HFFc6 (cell line): ENCODE results near the gene P3H3. TPM values are rescaled to one million over a fixed set of nuclear protein-coding genes. Genes with fewer than 3 reads are reported as not detected.
"Not testable (repeated sequence)": the region's sequence is repeated elsewhere in the genome, so short reads cannot be mapped to it uniquely, and the experiment has no call there.

Experiments used
- DNase-seq: peaks from one replicate; pipeline ENCODE4 v3.0.0-alpha.2; 2018
- H3K27ac Mint-ChIP-seq: 2 replicates; pipeline ENCODE4 v1.8.0; 2020; ENCODE audit warnings: mild to moderate bottlenecking, mixed read lengths
- H3K27me3 Mint-ChIP-seq: 2 replicates; pipeline ENCODE4 v1.8.0; 2021; ENCODE audit warnings: mild to moderate bottlenecking, moderate library complexity, mixed read lengths; ENCODE audit not compliant: insufficient read depth
- H3K36me3 Mint-ChIP-seq: 2 replicates; pipeline ENCODE4 v1.8.0; 2021; ENCODE audit warnings: low read depth, mixed read lengths
- H3K4me1 Mint-ChIP-seq: 2 replicates; pipeline ENCODE4 v1.8.0; 2020; ENCODE audit warnings: low read depth, mixed read lengths
- H3K4me3 Mint-ChIP-seq: 2 replicates; pipeline ENCODE4 v1.8.0; 2020; ENCODE audit warnings: mild to moderate bottlenecking, moderate library complexity, mixed read lengths
- H3K9me3 Mint-ChIP-seq: 2 replicates; pipeline ENCODE4 v1.8.0; 2020; ENCODE audit warnings: mild to moderate bottlenecking, mixed read lengths
- CTCF ChIP-seq: fragments of 200-600 bp; sonication (generic); IDR thresholded peaks from 2 replicates; pipeline ENCODE4 v1.5.0; 2021; ENCODE audit warnings: antibody characterized with exemption, mild to moderate bottlenecking
- total RNA-seq, 6 experiments: library from RNA; stranded (reverse); fragmentation: NEBNext Ultra II Directional; extraction: Animal tissue kit (Norgen Biotek cat#: 25700); gene quantifications; 2 replicates in 1 of 6; 3 replicates in 5 of 6; pipeline ENCODE4 v1.2.3, GENCODE V29; 2021

The P3H3 gene
- total RNA-seq, 6 experiments from 2014 or later: 94.0 to 109 (median 103) TPM

DNA sequence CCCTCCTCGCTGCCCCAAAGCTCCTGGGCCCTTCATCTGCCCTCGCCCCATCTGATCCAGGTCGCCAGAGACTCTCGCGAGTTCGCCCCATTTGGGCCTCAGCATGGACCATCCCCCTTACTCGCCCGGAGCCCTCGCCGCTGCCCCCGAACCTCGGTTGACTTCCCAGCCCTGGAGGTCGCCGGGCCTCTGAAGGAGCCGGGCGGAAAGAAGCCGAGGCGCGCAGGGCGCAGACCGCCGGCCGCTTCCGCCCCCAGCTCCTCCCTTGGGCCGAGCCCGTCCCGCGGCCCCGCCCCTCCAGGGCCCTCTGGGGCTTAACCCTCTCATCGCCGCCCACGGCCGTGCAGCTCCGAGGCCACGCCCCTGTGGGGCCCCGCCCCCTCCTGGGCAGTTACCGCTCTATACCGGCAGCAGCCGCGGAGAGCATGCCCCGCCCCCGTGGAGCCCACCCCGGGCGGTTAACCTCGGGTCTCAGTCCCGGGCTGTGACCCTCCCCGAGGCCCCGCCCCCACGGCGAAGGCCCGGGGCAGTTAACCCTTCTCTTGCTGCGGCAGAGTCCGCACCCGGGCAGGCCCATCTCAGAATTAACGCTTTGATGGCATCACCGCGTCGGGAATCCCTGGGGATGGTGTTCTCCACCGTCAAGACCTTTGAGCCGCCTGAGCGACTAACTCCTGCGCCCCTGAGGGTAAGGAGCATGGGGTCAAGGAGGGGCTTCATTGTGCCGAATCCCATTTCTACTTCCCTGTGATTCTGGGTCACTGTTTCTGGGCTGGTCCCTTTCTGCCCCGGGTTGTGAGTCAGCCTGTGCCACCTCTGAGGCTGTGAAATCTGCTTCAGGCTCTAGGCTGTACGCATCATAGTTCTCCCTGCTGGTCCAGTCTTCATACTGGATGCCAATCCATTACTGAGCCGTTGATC is 45.1 kb downstream of the P3H3 start, which contains the start of gene SPSB2:
SPSB2 (minus strand) TSS at position 210 of the 921 bp plus-strand sequence. CDS start 402 bp downstream, outside the sequence.
- Mint-ChIP-seq H3K27me3 (peaks cover 6% of the 10 kb centered on the region; the same call in 1 of the 2 replicates), H3K27ac (peak within 1 kb of the TSS; percentile 91), H3K9me3 (no peaks in the 10 kb centered on the region), H3K4me1 (peaks cover 52% of the 10 kb centered on the region), H3K4me3 (peak within 1 kb of the TSS; percentile 93), H3K36me3 (peaks cover 31% of the 10 kb centered on the region)
- peak; percentile 89 for DNase-seq
- no peak for TF ChIP-seq CTCF

DNA sequence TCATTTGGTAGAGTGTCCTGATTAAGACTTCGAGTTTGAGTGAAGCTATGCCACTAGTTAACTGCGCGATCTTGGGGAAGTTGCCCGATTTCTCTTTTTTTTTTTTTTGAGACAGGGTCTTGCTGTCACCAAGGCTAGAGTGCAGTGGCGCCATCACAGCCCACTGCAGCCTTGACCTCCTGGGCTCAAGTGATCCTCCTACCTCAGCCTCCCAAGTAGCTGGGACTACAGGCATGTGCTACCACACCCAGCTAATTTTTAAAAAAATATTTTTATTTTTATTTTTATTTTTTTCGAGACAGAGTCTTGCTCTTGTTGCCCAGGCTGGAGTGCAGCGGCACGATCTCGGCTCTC is 45.8 kb downstream of the P3H3 start:
- Mint-ChIP-seq H3K36me3 (peaks cover 25% of the 10 kb centered on the region), H3K4me3 (peak overlapping the region; percentile 93), H3K27ac (peak overlapping the region; percentile 91), H3K4me1 (peaks cover 46% of the 10 kb centered on the region)
- not testable (repeated sequence) for H3K9me3 Mint-ChIP-seq, DNase-seq, H3K27me3 Mint-ChIP-seq

GRCh38 chr12:6879824-6880223 is 51.6 kb downstream of the P3H3 start:
- not testable (repeated sequence) for H3K4me3 Mint-ChIP-seq, DNase-seq, H3K36me3 Mint-ChIP-seq, H3K9me3 Mint-ChIP-seq, H3K27ac Mint-ChIP-seq, H3K27me3 Mint-ChIP-seq, H3K4me1 Mint-ChIP-seq

DNA sequence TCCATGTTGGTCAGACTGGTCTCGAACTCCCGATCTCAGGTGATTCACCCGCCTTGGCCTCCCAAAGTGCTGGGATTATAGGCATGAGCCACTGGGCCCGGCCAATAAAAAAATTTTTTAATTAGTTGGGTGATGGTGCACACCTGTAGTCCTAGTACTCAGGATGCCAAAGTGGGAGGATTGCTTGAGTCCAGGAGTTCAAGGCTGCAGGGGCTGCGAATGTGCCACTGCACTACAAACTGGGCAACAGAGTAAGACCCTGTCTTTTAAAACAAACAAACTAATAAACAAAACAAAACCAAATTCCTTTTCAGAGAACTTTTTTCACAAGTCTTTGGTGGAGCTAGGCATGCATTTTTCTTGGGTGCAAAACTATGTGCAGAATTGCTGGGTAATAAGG is 55.0 kb downstream of the P3H3 start:
- no peak for TF ChIP-seq CTCF
- H3K36me3 Mint-ChIP-seq: no peaks in the 10 kb centered on the region
- H3K27ac Mint-ChIP-seq: no peak overlapping the region
- H3K27me3 Mint-ChIP-seq: 0 out of 2 replicates have a peak, but pooled peaks cover 2% of the 10 kb centered on the region
- no peaks in the 10 kb centered on the region for H3K4me1 Mint-ChIP-seq
- no peak overlapping the region for H3K4me3 Mint-ChIP-seq
- DNase-seq: no peak
- no peaks in the 10 kb centered on the region for H3K9me3 Mint-ChIP-seq

- Mint-ChIP-seq H3K4me3 (no peak overlapping the region), H3K4me1 (no peaks in the 10 kb centered on the region), H3K36me3 (no peaks in the 10 kb centered on the region), H3K9me3 (no peaks in the 10 kb centered on the region), H3K27ac (no peak overlapping the region), H3K27me3 (0 out of 2 replicates have a peak, but pooled peaks cover 2% of the 10 kb centered on the region)
- no peak for DNase-seq
- no peak for TF ChIP-seq CTCF
These were observed 55.5 kb downstream of the P3H3 start for GRCh38 chr12:6883683-6884082.

DNA sequence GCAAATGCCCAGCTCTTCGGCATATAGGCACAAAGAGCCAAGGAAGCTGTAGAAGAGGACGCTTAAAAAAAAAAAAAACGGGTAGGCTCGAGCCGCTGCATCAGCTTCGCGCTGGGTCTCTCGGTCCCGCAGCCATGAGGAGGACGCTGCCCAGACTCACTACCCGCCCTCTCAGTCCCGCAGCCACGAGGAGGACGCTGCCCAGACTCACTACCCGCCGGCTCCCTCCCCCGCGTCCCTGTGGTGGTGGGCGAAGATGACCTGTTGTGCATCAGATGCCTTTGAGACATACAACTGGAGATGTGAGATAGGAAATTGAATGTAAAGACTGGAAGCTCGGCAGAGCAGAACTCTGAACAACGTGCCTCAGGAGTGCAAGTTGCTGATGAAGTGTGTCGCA is 56.3 kb downstream of the P3H3 start:
- Mint-ChIP-seq H3K36me3 (no peaks in the 10 kb centered on the region), H3K27ac (no peak overlapping the region), H3K9me3 (no peaks in the 10 kb centered on the region), H3K4me3 (no peak overlapping the region), H3K27me3 (0 out of 2 replicates have a peak, but pooled peaks cover 2% of the 10 kb centered on the region), H3K4me1 (no peaks in the 10 kb centered on the region)
- DNase-seq: no peak
- TF ChIP-seq CTCF: no peak

DNA sequence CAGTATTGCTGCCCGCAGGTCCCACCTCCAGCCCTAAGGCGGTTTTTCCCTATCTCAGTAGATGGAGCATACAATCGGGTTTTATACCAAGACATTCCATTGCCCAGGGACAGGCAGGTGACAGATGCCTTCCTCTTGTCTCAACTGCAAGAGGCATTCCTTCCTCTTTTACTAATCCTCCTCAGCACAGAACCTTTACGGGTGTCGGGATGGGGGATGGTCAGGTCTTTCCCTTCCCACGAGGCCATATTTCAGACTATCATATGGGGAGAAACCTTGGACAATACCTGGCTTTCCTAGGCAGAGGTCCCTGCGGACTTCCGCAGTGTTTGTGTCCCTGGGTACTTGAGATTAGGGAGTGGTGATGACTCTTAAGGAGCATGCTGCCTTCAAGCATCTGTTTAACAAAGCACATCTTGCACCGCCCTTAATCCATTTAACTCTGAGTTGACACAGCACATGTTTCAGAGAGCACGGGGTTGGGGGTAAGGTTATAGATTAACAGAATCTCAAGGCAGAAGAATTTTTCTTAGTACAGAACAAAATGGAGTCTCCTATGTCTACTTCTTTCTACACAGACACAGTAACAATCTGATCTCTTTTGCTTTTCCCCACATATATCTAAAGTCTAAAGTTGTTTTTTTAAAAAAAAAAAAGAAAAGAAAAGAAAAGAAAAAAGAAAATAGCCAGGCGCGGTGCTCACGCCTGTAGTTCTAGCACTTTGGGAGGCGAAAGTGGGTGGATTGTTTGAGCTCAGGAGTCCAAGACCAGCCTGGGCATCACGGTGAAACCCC is 58.2 kb downstream of the P3H3 start:
- not testable (repeated sequence) for H3K9me3 Mint-ChIP-seq, H3K4me3 Mint-ChIP-seq, H3K27me3 Mint-ChIP-seq, H3K36me3 Mint-ChIP-seq, H3K27ac Mint-ChIP-seq, DNase-seq
- H3K4me1 Mint-ChIP-seq: peaks cover 11% of the 10 kb centered on the region
